ENCODE measurements around the gene NTN1.
A peak's percentile ranks its signal among the peaks of the same experiment; 100 is the strongest.

The NTN1 gene

DNA sequence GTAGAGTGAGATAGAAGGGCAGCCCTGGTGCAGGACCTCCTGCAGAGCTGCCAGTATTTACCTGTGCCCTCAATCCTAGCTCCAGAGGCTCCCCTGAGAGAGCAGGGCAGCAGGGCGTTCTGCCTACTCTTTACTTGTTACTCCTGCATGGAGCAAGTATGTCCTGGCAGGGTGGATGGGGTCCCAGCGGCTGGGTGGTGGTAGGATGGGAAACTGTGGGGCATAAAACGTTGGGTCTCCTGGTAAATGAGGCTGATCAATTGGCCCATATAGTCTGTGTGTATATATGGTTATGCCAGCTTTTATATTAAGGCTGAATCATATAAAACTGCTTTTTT lies 192.0 kb downstream of the NTN1 start:
- DNase-seq (ENCODE audit: low read depth, low spot score) = no peak
- TF ChIP-seq, protein P1, sequence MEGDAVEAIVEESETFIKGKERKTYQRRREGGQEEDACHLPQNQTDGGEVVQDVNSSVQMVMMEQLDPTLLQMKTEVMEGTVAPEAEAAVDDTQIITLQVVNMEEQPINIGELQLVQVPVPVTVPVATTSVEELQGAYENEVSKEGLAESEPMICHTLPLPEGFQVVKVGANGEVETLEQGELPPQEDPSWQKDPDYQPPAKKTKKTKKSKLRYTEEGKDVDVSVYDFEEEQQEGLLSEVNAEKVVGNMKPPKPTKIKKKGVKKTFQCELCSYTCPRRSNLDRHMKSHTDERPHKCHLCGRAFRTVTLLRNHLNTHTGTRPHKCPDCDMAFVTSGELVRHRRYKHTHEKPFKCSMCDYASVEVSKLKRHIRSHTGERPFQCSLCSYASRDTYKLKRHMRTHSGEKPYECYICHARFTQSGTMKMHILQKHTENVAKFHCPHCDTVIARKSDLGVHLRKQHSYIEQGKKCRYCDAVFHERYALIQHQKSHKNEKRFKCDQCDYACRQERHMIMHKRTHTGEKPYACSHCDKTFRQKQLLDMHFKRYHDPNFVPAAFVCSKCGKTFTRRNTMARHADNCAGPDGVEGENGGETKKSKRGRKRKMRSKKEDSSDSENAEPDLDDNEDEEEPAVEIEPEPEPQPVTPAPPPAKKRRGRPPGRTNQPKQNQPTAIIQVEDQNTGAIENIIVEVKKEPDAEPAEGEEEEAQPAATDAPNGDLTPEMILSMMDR (IDR thresholded peaks at IDR 0.05; ENCODE audit: insufficient read depth, low read length, missing control alignments) = no peak
- CTCF ChIA-PET = no interaction called here
- H3K4me3 ChIP-seq (ENCODE audit: low read depth, low read length) = no peak overlapping the region
- POLR2A ChIA-PET = no interaction called here

DNA sequence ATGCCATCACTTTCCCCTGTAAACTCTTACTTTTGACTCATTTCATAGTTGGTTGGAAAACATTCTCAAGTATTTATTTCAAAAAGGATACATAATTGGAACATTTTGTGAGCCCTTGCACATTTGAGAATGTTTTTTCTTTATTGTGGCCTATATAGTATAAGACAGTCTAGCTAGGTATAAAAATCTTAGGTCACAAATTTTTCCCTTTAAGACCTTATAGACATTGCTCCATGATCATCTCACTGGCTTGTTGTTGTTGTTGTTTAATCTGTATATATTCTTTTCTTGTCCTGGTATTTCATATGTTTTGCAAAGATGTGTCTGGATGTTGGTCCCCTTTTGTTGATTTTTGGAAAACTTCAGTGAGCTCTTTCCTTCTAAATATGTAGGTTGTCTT lies 194.2 kb downstream of the NTN1 start:
- ChIA-PET POLR2A (no interaction called here), CTCF (no interaction called here)
- TF ChIP-seq, protein P1 (IDR thresholded peaks at IDR 0.05; ENCODE audit: insufficient read depth, low read length, missing control alignments) = no peak
- no peak for DNase-seq (ENCODE audit: low read depth, low spot score)
- no peak overlapping the region for H3K4me3 ChIP-seq (ENCODE audit: low read depth, low read length)

DNA sequence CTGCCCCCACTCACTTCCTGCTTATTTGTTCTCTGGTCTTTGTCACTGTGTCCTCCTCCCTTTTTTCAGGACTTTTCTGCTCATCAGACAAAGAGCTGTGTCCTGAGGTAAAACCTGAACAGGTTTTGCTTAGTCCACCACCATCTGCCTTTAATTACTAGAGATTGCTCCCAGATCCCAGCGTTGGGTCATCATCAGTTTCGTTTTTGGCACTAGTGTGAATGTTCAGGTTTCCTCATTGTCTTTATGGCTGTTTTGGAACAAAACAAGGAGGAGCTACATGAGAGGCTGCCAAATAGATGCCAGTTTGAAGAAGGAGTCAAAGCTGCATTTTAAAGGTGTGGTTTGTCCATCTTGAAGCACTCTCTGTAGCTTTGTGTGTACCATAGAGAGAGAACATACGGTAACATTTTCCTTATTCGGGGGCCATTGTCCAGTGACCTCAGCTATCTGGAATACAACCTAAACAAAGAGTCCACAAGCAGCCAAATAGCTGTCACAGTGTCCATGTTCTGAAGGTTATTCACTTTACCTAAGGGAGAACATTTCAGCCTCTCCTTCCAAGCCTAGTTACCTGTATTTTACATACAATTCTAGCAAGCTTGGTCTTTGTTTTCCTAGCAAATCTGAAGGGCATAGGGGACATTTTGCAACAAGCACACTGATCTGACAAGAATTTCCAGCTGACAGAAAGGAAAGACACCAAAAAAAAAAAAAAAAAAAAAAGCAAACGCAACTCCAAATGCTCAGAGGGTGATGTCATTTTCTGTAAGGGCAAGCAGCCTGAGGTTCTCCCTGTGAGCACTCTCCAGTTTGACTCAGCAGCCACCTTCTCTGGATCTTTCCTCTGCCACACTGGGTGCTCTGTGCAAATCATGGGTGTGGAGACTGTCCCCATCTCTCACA lies 196.1 kb downstream of the NTN1 start:
- DNase-seq (ENCODE audit: low read depth, low spot score) = peak; percentile 12
- ChIA-PET POLR2A (interaction anchor here (0.7 kb wide), 1 partner anchor 203 kb away, joined by 3 read pairs; no protein-coding TSS in a partner anchor), CTCF (interaction anchor here (0.9 kb wide), 1 partner anchor 13 kb away, joined by 3 read pairs; no protein-coding TSS in a partner anchor)
- TF ChIP-seq, protein P1 (IDR thresholded peaks at IDR 0.05; ENCODE audit: insufficient read depth, low read length, missing control alignments) = no peak
- no peak overlapping the region for H3K4me3 ChIP-seq (ENCODE audit: low read depth, low read length)

DNA sequence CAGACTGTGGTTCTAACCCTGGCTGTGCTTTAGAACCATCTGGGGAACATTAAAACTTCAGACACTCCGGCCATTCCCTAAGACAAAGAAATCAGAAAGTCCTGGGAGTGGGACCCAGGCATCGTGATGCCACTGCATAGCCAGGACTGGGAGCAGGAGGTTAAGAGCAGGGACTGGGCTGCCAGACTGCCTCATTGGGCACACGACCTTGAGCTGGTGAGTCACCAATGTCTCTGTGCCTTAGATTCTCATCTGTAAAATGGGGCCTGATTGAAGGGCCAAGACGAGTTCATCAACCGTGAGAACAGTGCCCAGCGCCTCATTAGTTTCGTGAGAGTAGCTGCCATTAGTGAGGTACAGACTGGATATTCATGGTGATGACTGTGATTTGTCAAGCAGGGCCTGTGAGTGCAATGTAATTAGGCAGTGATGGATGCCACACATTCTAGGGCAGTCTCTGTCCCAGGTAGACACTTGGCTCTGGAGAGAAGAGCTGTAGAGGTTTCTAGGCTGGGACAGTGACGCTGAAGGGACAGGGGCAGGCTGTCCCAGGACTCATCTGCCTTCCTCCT lies 196.8 kb downstream of the NTN1 start:
- TF ChIP-seq, protein P1 (IDR thresholded peaks at IDR 0.05; ENCODE audit: insufficient read depth, low read length, missing control alignments) = no peak
- CTCF ChIA-PET = no interaction called here
- no peak for DNase-seq (ENCODE audit: low read depth, low spot score)
- H3K4me3 ChIP-seq (ENCODE audit: low read depth, low read length) = no peak overlapping the region
- POLR2A ChIA-PET = no interaction called here

DNA sequence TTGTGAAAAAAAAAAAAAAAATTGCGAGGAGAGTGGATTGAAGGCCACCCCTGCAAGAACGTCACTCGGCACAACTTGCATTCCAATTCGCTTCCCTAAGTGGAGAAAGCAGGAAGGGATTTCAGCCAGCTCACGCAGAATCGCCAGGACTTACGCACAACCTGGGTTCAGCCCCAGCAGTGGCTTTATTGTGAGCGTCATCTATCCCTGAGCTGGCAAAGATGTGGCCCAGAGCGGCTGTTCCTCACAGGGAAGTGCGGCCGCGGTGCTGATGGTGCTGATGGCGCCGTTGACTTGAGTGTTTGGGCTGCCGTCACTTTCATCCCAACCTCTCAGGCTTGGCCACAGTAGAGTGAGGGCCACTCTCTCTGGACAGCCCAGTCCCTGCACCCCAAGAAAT lies 197.6 kb downstream of the NTN1 start:
- ChIA-PET CTCF (interaction anchor here (1.0 kb wide), 1 partner anchor 54 kb away, joined by 3 read pairs; no protein-coding TSS in a partner anchor), POLR2A (no interaction called here)
- TF ChIP-seq, protein P1 (IDR thresholded peaks at IDR 0.05; ENCODE audit: insufficient read depth, low read length, missing control alignments) = no peak
- DNase-seq (ENCODE audit: low read depth, low spot score) = no peak
- H3K4me3 ChIP-seq (ENCODE audit: low read depth, low read length) = no peak overlapping the region

DNA sequence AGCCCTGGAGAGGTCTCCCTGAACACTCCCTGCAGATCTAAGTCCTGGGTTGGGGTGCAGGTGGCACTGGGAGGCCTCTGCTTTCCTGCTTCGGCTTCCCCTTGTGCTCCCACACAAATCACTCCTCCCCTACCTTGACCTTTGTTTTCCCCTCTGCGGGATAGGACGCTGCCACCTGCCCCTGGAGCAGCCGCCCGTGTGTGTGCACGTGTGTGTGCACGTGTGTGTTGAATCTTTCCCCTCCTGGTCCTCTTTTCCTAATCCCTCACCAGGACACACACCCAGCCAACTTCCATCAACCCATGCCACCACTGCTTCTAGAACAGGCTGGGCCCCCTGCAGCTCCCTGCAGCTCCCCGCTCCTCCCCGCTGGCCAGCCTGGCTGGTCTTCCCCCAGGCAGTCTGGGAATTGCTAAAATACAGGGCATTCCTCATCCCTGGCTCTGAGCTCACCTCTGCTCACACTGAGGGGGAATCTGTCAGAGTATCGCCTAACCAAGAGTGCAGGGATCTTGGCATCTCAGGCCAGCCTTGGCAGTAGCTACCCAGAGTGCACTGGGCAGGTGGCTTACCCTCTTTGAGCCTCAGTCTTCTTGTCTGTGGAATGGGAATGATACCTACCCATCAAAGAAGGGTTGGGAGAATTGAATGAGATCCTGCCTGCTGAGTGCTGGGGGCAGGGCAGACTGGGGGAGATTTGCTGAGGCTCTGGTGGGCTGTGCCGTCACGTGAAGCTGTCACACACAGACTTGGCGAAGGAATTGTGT lies 198.5 kb downstream of the NTN1 start:
- CTCF ChIA-PET = interaction anchor here (1.0 kb wide), 1 partner anchor 53 kb away, joined by 3 read pairs; no protein-coding TSS in a partner anchor
- POLR2A ChIA-PET = no interaction called here
- H3K4me3 ChIP-seq (ENCODE audit: low read depth, low read length) = no peak overlapping the region
- DNase-seq (ENCODE audit: low read depth, low spot score) = no peak
- TF ChIP-seq, protein P1 (IDR thresholded peaks at IDR 0.05; ENCODE audit: insufficient read depth, low read length, missing control alignments) = no peak
